NCI-H1092 (cell line): ENCODE results near the gene PRKRA.
"Not testable (repeated sequence)": the region's sequence is repeated elsewhere in the genome, so short reads cannot be mapped to it uniquely, and the experiment has no call there.

Experiments
- DNase-seq: peaks from one replicate; lab custom pipeline; 2025; lab: John Stamatoyannopoulos, UW

PRKRA gene

GRCh38 chr2:178450774-178451525, at the start of gene PRKRA, which contains the start of gene PJVK:
TSS of gene PRKRA (minus strand) at chr2:178451175. CDS start at chr2:178451030, 145 bp downstream.
TSS of gene PJVK (plus strand) at chr2:178451378. CDS start at chr2:178453410, 2,032 bp downstream.
- peak; percentile 91 for DNase-seq

GRCh38 chr2:178499640-178500039, 48.7 kb upstream of the PRKRA start:
- DNase-seq: no peak

- DNase-seq: no peak
These were observed 47.2 kb upstream of the PRKRA start for GRCh38 chr2:178498137-178498536.

GRCh38 chr2:178496049-178496448, 45.1 kb upstream of the PRKRA start:
- DNase-seq: no peak

- DNase-seq: no peak
These were observed 40.6 kb upstream of the PRKRA start for GRCh38 chr2:178491612-178492011.

GRCh38 chr2:178485356-178485755, 34.4 kb upstream of the PRKRA start:
- no peak for DNase-seq

GRCh38 chr2:178484245-178485041, 33.5 kb upstream of the PRKRA start:
- DNase-seq: peak; percentile 38

GRCh38 chr2:178482437-178482836, 31.5 kb upstream of the PRKRA start:
- no peak for DNase-seq

- DNase-seq: peak; percentile 80
These were observed 29.5 kb upstream of the PRKRA start, which contains the start of gene PLEKHA3 for GRCh38 chr2:178480227-178481181. TSS of gene PLEKHA3 (plus strand) at chr2:178480457. CDS start at chr2:178480870, 413 bp downstream.

- no peak for DNase-seq
These were observed 28.8 kb upstream of the PRKRA start for GRCh38 chr2:178479758-178480226.

GRCh38 chr2:178479275-178479616, 28.3 kb upstream of the PRKRA start:
- DNase-seq: no peak

- peak; percentile 75 for DNase-seq
These were observed 27.7 kb upstream of the PRKRA start, which contains the start of gene FKBP7 for GRCh38 chr2:178478439-178479274. TSS of gene FKBP7 (minus strand) at chr2:178478600. CDS start at chr2:178478499, 101 bp downstream.

GRCh38 chr2:178478130-178478438, 27.1 kb upstream of the PRKRA start:
- no peak for DNase-seq

- no peak for DNase-seq
These were observed 26.6 kb upstream of the PRKRA start for GRCh38 chr2:178477443-178478129.

- DNase-seq: no peak
These were observed 25.5 kb upstream of the PRKRA start for GRCh38 chr2:178476477-178476876.

GRCh38 chr2:178474560-178474959, 23.6 kb upstream of the PRKRA start:
- DNase-seq: no peak

- DNase-seq: no peak
These were observed 23.0 kb upstream of the PRKRA start for GRCh38 chr2:178473931-178474330.

- no peak for DNase-seq
These were observed 22.4 kb upstream of the PRKRA start for GRCh38 chr2:178473373-178473772.

- DNase-seq: not testable (repeated sequence)
These were observed 20.3 kb upstream of the PRKRA start for GRCh38 chr2:178471313-178471712.

GRCh38 chr2:178469219-178469849, 18.4 kb upstream of the PRKRA start:
- DNase-seq: no peak
